GM19351 (cell line): ENCODE results near the gene CD79A.
"Not testable (repeated sequence)": the region's sequence is repeated elsewhere in the genome, so short reads cannot be mapped to it uniquely, and the experiment has no call there.

Experiments used
- ATAC-seq: cut with Tn5 transposase; IDR thresholded peaks from one replicate; pipeline ENCODE4 v1.9.1; 2021; ENCODE audit warnings: mild to moderate bottlenecking, moderate library complexity; ENCODE audit not compliant: unreplicated experiment

The CD79A gene

DNA sequence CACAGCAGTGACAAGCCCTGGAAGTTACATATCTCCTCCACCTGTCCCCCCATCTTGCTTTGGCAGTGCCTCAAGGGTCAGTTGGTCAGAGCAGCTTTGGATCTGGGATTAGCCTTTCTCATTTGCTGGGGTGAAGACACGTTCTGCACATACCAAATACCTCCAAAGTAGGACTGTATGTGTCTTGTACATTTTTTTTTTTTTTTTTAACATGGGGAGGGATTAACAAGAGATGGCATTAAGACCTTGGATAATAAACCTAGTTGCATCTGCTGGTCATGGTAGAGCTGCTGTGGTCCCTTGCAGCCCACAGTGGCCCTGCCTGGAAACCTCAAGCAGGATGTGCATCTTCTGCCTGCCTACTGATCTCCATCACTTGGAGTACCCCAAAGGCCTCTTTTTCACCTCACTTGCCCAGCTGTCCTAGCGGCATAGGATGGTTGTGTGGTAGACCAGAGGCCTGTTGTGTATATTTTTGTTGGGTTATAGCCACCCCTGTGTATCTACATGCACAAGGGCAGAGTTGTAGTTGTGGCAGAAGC is 14.6 kb upstream of the CD79A start:
- no peak for ATAC-seq

DNA sequence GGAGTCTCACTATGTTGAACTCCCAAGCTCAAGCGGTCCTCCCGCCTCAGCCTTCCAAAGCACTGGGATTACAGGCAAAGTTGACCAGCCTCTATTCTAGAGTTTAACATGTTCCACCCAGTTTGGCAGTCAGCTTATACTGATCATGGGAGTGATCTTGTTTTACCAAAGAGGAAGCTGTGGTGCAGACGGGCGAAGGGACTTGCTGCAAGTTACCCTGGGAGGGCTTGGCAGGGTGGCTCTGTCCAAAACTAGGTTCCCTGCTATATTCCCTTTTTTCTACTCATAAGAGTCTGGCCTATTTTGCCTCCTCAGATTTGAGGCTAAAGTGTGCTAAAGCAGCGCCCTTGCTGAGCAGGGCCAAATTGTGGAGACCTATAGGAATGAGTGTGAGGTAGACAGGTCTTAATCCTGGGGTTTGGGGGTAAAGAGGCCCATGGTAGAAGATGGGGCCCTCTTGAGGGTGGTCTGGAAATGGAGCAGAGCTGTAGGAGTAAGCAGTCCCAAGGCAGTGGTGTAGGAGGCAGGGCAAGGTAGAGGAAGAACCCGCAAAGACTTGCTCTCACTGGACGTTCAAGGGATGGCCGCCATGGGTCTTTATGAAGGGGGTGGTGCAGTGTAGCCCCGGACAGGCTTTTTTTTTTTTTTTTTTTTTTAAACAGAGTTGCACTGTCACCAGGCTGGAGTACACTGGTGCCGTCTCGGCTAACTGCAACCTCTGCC is 13.7 kb upstream of the CD79A start:
- no peak for ATAC-seq

DNA sequence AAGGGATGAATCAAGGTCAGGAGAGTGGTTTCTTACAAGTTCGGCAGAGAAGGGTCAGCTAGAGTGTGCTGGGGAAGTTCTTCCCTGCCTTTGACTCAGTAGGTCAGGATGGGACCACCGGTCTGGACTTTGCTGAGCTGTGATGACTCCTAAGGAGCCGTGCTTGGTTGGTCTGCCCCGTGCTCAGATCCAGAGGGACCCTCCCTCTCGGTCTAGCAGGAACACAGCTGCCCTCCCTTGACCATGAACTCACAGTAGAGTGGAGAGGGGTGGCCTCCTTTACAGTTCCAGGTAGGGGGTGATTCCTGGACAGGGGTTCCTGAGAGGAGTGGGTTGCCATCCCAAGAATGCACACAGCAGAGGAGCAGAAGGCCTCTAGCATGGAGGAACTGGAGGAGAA is 12.7 kb upstream of the CD79A start:
- no peak for ATAC-seq

DNA sequence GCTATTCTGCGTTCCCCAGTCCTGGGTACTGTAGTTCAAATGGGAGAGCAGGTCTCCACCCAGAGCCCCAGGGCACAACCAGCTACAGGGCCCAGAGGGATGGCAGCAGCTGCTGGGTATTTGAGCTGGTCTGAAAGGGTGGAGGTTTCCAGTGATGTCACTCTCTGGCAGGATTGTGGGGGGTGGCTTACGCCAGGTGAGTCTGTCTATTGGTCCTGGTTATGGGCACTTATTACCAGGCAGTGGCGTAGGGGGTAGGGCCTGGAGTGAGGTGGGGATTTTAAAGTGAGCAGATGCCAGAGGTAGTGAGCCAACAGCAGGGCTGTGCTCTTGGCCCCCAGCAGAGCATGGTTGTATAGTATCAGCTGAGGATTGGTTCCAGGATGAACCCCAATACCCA is 10.8 kb upstream of the CD79A start:
- ATAC-seq, result no peak

DNA sequence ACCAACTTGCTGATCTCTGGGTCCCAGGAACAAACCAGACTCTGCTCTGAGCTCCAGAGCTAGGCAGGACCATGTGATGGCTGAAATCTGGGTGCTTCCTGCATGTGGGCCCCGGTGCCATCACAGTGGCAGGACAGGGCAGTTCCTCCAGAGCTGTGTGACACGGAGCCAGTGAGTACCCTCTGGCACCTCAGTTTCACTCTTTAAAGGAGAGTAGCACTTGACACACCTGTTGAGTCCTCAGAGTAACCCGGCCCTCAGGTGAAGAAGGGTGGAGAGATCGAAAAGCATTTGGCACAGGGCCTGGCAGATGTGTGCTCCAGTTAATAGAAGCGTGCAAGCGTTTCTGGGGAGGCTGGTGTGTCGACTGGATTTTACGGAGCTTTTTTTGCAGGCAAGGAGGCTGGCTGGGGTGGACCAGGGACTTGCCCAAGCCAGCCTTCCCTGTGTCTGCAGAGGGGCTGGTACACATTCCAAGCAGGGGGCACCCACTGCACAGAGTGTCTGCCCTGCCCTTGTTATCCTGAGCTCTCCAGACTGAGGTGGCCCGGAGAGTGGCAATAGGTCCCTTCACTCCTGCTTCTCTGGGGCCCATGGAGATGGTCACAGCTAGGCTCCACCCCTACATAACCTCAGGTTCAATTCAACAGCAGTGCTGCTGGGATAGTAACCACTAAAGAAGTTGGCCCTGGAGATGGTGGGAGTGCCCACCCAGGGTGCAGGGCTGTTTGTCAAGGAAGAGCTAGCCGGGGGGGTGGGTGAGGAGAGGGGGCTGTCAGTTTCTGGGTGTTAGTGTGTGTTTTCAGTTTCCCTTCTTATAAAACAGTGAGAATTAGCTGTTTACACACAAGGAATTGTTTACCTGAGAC is 8.7 kb upstream of the CD79A start:
- no peak for ATAC-seq

DNA sequence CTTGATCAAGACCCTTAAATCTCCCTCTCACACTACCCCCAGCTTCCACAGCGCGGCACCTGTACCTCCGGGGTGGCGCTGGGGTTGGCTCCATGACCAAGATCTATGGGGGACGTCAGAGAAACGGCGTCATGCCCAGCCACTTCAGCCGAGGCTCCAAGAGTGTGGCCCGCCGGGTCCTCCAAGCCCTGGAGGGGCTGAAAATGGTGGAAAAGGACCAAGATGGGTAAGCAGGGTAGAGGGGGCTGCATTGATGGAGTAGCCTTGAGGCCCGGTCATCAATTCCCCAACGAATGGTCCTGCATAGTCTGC is 8.1 kb upstream of the CD79A start:
- no peak for ATAC-seq

DNA sequence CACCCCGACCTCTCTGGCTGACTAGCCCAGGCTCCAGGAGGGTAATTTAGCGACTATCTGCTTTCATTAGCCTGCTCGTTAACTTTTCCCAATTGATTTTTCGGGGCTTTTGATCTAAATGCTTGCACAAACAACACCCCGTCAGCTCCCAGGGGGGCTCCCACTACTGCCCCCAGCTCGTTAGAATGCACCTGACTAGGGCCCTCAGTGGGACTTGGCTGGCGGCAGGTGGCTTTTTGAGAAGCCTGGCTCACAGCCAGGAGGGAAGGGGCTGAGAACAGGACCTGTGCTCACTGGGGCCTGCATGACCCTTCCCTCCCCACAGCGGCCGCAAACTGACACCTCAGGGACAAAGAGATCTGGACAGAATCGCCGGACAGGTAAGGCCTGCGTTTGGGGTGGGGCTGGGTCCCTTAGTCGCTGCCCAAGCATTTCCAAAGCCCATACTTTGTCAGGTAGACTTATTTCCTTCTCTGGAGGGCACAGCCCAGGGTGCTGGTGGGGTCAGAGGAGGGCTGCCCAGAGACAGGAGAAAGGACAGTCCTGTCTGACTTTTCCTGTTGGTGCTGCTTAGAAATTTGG is 7.6 kb upstream of the CD79A start:
- ATAC-seq, result no peak

DNA sequence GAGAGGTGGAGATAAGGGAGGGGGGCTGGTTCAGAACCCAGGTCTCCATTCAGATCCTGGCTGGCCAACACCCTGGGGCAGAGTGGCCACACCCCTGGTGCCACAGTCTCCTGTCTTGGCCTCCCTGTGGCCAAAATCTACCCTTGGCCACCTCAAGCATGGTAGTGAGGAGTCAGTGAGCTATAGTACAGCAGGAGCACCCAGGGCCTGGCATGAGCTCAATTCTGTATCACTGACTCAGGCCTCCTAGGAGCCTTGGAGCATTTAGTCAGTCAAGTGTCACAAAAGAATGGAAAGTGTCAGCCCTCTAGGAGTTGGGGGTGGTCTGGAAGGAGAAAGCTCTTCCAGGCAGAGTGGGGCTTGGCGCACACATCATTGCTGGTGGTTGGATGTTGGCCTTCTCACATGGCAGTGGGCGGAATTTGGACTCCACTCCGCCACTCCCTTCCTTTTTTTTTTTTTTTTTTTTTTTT is 6.6 kb upstream of the CD79A start:
- ATAC-seq, result no peak

DNA sequence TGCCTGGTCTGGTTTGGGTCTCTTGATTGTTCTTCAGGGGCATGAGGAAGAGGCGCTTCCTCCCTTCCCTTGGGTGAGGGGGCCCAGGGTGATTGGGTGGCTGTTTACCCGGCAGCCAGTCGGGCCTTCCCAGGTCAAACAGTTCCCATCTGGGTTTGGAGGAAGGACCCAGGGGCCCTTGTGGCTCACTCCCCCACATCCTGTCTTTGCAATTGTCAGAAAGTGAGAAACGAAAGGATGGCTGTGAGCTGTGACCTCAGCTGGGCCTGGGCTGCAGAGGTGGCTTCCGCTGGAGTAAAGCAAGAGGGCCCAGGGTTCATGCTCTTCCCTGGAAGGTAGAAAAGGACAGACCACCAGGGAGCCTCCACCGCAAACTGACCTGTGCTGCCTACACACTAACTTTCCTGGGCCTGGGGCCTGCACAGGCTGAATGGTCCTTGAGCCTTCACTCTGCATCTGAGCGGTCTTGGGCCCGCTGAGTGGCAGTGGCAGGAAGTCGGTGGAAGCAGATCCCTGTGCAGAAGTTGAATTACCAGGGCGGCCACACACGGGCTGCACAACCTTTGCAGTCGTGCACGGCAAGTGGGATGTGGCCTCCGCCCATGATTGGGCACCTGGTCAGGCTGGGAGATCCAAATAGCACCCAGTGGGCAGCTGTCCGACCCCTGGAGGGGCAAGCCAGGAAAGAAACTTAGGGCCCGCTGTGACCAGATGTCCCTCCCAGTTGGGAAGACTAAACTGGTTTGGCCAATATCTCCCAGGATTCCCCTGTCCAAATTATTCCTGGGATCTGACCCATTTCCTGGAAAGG is 5.3 kb upstream of the CD79A start:
- ATAC-seq, result peak; percentile 62

DNA sequence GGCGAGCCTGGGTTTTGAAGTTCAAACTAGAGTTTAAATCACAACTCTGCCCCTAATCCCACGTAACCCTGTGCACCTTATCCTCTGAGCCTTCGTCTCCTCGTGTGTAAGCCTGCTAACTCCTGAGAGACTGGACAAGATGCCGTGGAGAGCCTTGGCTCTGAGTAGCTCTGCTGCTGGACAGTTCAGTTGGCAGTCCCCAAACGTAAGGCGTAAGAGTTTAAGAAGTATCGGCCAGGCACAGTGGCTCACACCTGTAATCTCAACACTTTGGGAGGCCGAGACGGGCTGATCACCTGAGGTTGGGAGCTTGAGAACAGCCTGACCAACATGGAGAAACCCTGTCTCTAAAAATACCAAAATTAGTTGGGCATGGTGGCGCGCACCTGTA is 4.7 kb upstream of the CD79A start:
- ATAC-seq, result no peak

DNA sequence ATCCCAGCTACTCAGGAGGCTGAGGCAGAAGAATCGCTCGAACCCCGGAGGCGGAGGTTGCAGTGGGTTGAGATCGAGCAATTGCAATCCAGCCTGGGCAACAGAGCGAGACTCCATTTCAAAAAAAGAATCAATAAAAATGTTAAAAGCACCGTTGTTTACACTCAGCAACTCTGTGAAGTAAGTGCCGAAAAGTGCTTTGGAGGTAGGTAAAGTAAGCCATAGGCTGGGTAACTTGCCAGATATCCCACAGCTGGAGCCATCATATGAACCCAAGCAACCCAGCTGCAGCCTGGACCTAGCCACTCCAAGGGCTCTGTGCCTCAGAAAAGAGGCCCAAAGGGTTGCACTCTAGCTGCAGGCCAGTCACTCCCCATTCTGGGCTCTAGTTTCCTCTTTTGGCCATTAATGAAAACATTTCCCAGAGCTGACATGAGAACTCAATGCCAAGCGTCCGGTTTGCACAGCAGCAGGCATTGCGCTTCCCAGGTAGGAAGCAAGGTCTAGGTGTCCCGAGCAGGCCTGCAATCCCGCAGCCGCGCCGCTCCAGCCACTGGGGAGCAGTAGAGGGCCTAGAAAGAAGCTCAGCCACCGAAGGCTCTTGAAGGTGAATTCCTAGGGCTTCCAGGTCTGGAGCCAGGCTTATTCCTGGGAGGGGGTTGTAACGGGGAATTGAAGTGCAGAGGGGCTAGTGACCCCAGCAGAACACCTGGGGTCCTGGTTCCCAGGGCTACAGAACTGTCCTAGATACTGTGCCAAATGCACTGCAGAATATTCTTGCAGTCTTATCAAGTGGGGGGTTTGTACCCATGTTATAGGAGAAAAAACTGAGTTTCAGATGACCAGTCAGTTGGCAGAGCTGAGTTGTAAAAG is 4.1 kb upstream of the CD79A start:
- ATAC-seq, result no peak

DNA sequence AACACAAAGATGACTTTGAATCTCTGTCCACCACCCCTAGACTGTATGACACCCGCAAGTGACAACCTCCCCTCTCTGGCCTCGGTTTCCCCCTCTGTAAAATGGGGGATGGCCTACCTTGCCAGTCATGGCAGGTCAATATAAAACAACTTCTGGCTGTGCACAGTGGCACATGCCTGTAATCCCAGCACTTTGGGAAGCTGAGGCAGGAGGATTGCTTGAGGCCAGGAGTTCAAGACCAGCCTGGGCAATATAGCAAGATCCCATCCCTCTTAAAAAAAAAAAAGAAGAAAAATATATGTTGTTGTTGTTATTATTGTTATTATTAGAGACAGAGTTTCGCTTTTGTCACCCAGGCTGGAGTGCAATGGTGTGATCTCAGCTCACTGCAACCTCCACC is 1.1 kb upstream of the CD79A start:
- not testable (repeated sequence) for ATAC-seq

DNA sequence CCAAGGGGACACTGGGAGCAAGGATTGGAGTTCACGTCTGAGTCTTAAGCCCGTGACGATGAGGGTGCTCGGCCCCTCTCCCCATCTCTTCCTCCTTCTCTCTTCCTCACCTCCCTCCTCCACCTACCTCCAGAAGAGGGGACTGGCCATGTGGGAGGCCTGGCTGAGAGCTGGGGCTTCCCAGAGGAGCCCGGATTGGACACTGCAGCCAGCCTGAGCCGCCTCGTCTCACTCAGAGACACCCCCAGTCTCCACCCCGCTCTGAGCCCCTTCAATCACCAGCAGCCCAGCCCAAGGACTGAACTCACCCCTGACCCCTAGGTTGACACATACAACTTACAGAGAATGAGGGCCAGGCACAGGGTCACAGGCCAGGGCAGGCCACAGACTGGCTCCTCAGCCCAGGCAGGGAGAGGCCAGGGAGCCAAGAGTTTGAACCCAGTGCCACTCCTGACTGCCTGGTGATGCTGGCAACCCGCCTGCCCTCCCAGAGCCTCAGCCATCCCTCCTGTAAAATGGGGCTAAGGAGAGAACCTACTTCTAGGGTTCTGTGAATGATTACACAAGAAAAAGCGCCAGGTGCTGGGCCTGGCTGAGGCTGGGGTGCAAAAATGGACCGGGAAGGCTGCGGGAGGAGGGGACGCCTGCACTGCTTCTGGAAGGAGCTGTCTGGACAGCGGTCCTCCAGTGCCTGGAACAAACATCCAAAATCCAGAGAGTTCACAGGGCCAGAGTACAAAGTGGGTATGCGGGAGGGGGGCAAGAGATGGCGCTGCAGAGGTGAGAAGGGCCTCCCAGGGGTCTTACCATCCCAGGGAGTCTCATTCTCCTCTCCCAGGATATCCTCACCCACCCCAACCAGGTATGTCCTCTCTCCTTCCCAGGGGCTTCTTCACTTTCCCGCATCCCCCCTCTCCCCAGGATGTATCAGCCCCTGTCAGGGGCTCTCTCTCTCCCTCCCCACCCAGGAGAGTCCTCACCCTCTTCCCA is 1.1 kb downstream of the CD79A start:
- no peak for ATAC-seq

DNA sequence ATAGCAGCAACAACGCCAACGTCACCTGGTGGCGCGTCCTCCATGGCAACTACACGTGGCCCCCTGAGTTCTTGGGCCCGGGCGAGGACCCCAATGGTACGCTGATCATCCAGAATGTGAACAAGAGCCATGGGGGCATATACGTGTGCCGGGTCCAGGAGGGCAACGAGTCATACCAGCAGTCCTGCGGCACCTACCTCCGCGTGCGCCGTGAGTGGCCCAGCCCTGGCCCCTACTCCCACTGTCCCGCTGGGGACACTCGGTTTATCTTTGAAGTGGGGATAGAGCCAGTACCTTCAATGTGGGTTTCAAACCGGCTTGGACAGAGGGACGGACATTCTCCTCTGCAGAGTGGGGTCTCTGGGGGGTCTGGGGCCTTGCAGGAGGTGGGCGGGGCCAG is 2.0 kb downstream of the CD79A start:
- ATAC-seq, result no peak

DNA sequence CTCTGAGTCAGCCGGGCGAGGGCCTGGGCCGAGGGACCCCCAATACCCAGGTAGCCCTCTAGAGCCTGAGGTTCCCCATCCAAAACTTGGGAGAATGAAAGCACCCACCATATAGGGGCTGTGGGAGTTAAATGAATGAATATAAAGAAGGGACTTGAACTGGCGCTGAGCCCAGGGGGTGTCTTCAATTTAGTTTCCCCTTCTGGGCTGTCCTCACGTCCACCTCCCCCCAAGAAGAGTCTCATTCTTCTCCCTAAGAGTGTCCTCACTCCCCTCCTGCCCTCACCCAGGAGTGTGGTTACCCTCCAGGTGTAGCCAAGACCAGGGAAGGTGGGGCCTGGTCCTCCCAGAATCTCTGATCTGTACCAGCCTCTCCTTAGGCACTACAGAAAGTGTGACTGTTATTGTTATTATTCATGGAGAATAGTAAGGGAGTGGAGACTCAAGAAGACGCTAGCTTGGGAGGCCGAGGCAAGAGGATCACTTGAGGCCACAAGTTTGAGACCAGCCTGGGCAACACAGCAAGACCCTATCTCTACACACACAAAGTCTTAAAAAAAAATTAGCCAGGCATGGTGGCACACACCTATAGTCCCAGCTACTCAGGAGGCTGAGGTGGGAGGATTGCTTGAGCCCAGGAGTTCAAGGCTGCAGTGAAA is 2.7 kb downstream of the CD79A start:
- no peak for ATAC-seq

DNA sequence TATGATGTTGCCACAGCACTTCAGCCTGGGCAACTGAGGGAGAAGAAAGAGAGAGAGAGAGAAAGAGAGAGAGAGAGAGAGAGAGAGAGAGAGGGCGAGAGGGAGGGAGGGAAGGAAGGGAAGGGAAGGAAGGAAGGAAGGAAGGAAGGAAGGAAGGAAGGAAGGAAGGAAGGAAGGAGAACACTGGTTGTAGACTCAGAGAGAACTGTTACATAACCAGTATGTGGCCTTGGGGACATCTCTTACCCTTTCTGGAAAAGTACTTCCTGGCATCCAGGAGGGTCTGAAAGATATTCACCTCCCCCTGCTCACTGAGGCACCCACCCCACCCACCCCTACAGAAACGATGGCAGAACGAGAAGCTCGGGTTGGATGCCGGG is 3.2 kb downstream of the CD79A start:
- ATAC-seq, result no peak

DNA sequence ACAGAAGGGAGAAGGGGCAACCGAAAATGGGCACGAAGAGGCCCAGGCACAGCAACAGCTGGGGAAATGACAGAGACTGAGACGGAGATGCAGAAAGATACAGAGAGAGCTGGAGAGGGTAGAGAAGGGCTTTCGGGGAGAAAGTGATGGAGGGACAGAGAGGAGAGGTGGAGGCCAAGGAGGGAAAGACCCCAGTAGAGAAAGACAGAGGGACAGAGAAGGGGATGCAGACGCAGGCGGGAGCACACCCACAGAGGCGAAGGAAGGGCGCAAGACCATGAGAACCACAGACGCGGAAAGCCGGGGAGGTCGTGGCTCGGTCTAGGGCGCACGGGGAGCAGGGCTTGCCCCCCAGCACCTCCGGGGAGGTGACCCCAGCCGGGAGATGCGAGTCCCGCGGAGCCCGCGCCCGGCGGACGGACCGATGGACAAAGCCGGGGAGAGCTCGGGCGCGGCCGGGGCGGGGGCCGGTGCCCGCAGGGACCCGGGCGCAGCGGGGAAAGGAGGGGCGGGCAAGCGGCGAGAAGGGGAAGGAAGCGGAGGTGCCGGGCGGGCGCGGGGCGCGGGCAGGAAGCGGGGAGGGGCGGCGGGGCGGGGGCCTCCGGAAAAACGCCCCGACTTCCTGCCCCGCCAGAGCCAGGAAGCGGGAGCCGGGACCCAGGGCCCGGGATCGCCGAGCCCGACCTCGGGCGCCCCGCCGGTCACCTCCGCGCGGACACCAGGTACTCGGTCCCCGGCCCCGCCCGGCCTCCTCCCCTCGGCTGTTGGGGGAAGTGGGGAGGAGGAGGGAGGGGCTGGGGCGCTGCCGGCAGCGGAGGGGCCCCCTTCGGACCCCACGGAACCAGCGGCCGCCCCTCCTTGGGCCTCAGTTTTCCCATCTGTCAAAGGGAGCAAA is 5.7 kb downstream of the CD79A start, which contains the start of gene ARHGEF1:
Gene ARHGEF1 (plus strand): TSS at position 617 of the 895 bp plus-strand sequence. CDS start 4,899 bp downstream, outside the sequence.
- ATAC-seq, result no peak
